Neutrophil (primary cell): ENCODE measurements around the gene ADAMTS2.

Experiments used
- H3K27ac ChIP-seq: fragments of 200-600 bp; sonication (generic); 2 replicates; pipeline ENCODE4 v1.5.1; 2016; ENCODE audit warnings: mild to moderate bottlenecking, moderate library complexity
- H3K27me3 ChIP-seq: fragments of 200-600 bp; sonication (generic); 2 replicates; pipeline ENCODE4 v1.6.0; 2016; ENCODE audit warnings: mild to moderate bottlenecking
- H3K36me3 ChIP-seq: fragments of 200-600 bp; sonication (generic); 2 replicates; pipeline ENCODE4 v1.5.1; 2017
- H3K4me1 ChIP-seq, 2 experiments: fragments of 200-600 bp in 1 of 2; sonication (generic) in 1 of 2; 1 replicate in 1 of 2; 2 replicates in 1 of 2; pipeline versions ENCODE4 v1.5.1 to v1.6.1; 2013 to 2016; ENCODE audit warnings: low read depth in 1 of 2, low read length in 1 of 2, mild to moderate bottlenecking in 1 of 2, moderate library complexity in 1 of 2; ENCODE audit not compliant: control insufficient read depth in 1 of 2, insufficient read depth in 1 of 2
- H3K4me3 ChIP-seq, 2 experiments: fragments of 200-600 bp in 1 of 2; sonication (generic) in 1 of 2; 1 replicate in 1 of 2; 2 replicates in 1 of 2; pipeline ENCODE4 v1.5.1; 2013 to 2016; ENCODE audit warnings: low read depth in 1 of 2, low read length in 1 of 2, mild to moderate bottlenecking in 1 of 2, moderate library complexity in 1 of 2
- H3K9me3 ChIP-seq: fragments of 200-600 bp; sonication (generic); 2 replicates; pipeline ENCODE4 v1.5.1; 2016
- CTCF ChIP-seq: fragments of 200-600 bp; sonication (generic); IDR thresholded peaks from 2 replicates; pipeline ENCODE4 v1.5.1; 2016; ENCODE audit warnings: antibody characterized with exemption

The ADAMTS2 gene

DNA sequence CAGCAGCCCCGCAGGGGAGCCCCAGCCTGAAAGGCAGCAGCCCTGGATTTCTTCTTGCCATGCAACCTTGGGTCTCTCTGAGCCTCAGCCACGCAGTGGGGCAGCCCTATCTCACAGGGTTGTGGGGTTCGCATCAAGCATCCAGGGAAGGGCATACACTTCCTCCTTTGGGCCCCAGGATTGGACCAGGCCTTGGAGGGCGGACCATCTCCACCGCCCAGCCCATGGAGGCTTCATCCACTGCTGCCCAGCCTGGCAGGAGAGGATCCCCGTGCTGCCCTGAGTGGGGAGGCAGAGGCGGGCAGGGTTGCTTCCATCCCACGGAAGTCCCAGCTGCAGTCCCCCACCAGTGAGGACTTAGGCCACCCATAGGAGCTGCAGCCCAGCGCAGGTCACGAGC lies 5.3 kb downstream of the ADAMTS2 start:
- H3K4me1 ChIP-seq: peaks cover 0 to 3% of the 10 kb centered on the region in 2 experiments
- H3K36me3 ChIP-seq: no peaks in the 10 kb centered on the region
- no peak overlapping the region for H3K4me3 ChIP-seq
- no peaks in the 10 kb centered on the region for H3K9me3 ChIP-seq
- no peak for TF ChIP-seq CTCF
- peaks cover 76% of the 10 kb centered on the region for H3K27me3 ChIP-seq
- no peak overlapping the region for H3K27ac ChIP-seq

DNA sequence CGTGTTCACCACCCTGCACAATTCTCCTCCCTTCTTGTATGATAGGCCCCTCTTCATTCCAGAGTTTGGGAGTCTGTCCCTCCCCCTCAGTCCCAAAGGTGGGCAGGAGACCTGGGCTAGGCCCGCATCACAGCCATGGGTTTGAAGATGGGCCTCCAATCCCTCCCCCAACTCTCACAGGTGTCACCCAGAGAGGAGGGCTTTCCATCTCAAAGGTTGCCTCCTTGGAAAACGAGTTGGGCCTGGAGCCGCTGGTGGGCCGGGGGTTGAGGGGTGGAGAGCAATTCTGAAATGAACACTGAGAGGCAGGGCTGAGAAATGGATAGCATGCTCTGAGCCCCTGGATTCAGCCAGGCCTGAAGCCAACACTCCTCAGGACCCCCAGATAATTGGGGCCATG lies 6.2 kb downstream of the ADAMTS2 start:
- Histone ChIP-seq H3K4me3 (no peak overlapping the region), H3K27ac (no peak overlapping the region), H3K9me3 (no peaks in the 10 kb centered on the region), H3K4me1 (no peaks in the 10 kb centered on the region), H3K27me3 (peaks cover 71% of the 10 kb centered on the region), H3K36me3 (no peaks in the 10 kb centered on the region)
- no peak for TF ChIP-seq CTCF

- no peaks in the 10 kb centered on the region for H3K9me3 ChIP-seq
- no peak overlapping the region for H3K4me3 ChIP-seq
- no peak for TF ChIP-seq CTCF
- no peaks in the 10 kb centered on the region for H3K36me3 ChIP-seq
- no peaks in the 10 kb centered on the region for H3K4me1 ChIP-seq
- H3K27me3 ChIP-seq: peaks cover 60% of the 10 kb centered on the region
- H3K27ac ChIP-seq: no peak overlapping the region
Measured at GRCh38 chr5:179337796-179338676, 7.2 kb downstream of the ADAMTS2 start.

DNA sequence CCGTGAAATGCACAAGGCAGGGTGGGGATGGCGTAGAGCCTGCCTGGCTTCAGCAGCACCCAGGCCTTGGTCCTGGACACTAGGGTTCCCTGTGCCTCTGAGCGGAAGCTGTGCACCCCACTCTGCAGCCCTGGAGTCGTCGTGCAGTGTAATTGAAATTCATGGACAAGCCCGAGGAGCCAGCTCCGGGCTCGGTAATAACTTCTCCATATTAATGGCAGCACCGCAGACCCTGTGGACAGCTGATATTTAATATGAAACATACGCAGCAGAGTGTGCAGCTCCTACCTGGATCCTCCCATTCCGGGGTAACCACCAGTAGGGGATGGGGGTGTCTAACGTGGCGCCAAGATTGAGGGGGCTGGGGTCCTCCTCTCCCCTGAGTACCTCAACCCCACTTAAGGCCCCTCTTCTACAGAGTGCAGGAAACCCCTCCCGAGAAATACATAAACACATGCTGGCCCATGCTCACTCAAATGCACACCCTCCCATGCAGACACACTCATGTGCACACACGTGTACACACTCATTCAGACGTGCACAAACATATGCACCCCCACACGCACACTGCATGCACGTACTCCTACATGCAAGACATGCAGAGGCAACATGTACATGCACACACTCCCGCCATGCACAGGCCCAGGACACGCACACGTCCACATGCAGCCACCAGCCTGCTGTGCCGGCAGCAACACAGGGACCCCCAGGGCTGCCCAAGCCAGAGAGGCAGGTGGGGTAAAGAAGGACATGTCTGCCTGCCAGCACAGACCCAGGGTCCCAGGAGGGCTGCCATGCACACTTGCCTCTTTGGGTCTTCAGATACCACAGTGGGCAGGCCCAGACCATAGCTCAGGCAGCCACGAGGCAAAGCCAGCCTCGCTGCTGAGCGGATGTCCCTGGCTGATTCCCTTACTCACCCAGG lies 8.1 kb downstream of the ADAMTS2 start:
- no peaks in the 10 kb centered on the region for H3K36me3 ChIP-seq
- no peaks in the 10 kb centered on the region for H3K4me1 ChIP-seq
- H3K4me3 ChIP-seq: no peak overlapping the region
- H3K9me3 ChIP-seq: no peaks in the 10 kb centered on the region
- no peak overlapping the region for H3K27ac ChIP-seq
- H3K27me3 ChIP-seq: peaks cover 51% of the 10 kb centered on the region
- no peak for TF ChIP-seq CTCF

DNA sequence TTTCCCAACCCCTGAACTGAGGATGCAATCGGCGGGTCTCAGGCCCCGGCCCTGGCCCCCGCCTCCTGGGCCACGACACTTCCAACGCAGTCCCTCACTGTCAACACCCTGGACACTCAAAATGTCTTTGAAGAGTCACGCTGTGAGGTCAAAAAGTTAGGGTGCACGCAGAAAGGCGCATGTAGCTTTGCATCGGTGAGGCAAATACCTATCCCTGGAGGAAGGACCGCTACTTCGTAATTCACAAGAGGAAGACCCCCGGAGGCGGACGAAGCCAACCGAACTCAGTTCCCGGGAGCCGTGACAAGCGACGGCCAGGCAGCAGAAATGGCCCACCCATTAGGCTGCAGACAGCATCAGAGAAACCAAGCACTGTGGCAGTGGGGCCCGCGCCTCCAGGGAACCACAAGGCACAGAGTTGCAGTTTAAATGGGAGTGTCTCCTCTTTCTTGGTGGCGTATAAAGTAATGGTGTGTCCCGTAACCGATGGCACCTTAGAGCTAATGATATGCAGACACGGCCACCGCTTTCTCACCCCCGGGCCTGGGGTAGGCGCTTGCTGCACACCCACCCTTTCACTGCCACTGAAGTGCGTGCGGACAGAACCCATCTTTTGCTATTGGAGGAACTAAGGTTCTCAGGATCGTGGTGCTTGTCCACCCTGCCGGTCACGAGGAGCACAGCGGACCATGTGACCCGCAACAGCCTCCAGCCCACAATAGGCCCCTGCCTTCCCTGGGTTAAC lies 9.0 kb downstream of the ADAMTS2 start:
- no peak overlapping the region for H3K27ac ChIP-seq
- H3K4me3 ChIP-seq: no peak overlapping the region
- TF ChIP-seq CTCF: no peak
- H3K4me1 ChIP-seq: no peaks in the 10 kb centered on the region
- H3K27me3 ChIP-seq: peaks cover 44% of the 10 kb centered on the region
- no peaks in the 10 kb centered on the region for H3K36me3 ChIP-seq
- H3K9me3 ChIP-seq: no peaks in the 10 kb centered on the region
